Activated T-cell treated with anti-CD3 and anti-CD28 coated beads, Interleukin-2, amount 50 U/mL, for 1 hour (primary cell): ENCODE data around the gene TMCO4.

Source experiments
- DNase-seq: peaks from one replicate; pipeline ENCODE4 v3.0.0-alpha.2; 2020

TMCO4 gene

DNA sequence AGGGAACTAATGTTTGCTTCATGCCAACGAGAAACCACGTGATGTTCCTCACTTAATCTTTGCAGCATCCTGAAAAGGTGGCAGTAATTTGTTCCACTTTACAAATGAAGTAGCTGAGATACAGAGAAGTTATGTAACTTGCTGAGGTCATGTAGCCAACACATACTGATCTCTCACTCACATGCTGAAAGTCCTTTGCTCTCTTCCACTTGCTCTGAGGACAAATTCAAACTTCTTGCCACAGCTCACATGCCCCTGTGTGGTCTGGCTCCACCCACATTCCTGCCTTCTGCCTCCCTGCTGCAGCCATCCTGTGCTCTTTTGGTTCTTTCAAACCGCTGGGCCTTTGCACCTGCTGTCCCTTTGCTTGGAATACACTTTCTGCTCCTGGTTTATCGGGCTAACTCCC lies 55.4 kb downstream of the TMCO4 start:
- no peak for DNase-seq

DNA sequence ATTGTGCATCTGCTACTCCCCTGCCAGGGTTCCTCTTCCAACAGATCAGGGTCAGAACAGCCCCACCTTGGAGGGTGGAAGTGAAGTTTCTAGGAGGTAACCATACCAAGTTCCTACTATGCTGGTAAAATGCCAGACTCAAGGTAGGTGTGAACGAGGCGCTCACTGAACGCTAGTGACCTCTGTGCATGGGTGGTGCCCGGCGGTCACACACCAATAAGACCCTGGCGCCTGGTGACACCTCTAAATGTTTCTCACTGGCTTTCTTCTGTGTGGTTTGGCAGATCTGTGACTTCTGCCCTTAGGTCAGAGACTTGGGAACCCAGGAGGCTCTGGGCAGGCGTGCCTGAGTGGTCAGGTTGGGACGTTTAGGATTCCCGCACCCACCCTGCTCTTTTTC lies 55.9 kb downstream of the TMCO4 start:
- DNase-seq: no peak

GRCh38 chr1:19743180-19743579 lies 56.5 kb downstream of the TMCO4 start:
- DNase-seq: no peak

DNA sequence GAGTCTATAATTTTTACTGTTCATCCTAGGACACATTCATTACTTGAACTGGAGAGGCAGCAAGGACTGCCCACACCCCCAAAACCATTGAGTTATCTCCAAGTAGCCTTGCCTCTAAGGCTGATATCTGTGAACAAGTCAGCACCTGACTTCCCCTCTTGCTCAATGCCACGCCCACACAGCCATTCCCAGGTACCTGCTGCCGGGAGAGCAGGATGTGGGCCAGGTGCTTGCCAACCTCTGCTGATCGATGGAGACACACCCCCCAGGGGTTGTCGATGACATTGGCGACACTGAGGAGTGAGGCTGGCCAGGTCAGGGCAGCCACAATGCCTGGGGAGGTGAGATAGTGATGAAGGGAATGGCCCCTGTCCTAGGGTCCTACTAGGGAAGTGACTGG lies 60.1 kb downstream of the TMCO4 start:
- no peak for DNase-seq

GRCh38 chr1:19738669-19739068 lies 61.0 kb downstream of the TMCO4 start:
- DNase-seq: no peak

DNA sequence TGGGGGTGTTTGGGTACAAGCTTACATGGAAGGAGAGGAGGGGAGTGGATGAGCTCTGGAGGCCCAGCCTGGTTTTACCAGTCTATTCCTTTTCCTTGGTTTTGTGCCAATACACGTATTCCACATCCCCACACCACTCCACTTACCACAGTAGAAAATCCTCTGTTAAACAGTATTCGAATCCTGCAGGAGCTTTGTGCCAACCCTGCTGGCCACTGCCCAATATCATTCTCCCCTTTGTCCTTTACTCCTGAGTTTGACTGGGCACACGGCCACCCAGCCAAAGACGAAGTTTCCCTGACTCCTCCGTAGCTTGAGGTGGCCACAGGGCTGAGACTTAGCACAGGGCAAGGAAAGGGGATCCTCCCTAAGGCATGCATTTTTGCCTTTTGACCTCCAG lies 61.6 kb downstream of the TMCO4 start:
- DNase-seq: no peak

DNA sequence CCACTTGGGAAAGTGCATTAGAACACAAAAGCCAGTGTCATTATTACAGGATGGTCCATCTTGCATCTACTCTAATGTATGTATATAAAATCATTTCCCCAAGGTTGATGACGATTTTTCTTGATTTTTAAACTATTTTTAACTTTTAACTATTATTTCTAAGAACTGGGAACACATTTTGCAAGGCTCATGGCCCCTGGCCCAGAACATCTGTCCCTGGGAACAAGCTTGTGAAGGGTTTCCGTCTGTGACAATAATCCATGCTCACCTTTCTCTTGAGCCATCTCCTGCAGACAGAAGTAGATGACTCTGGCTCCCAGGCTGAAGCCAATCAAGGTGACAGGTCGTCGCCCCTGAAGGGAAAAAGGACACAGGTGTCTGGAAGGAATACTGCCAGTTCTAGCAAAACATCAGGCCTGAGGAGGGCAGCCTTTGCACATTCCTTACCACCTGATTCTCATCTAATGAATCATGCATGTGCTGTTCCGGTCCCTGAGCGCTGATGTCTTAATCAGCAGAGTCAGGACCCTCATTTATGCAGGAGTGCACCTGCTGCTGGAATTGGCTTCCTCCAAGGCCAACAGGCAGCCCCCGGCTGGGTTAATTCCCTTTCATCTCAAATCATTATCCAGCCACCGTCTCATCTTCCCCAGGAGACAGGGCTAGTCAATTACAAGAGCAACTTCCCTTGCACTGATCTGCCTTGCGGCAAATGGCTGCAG lies 62.5 kb downstream of the TMCO4 start:
- no peak for DNase-seq

DNA sequence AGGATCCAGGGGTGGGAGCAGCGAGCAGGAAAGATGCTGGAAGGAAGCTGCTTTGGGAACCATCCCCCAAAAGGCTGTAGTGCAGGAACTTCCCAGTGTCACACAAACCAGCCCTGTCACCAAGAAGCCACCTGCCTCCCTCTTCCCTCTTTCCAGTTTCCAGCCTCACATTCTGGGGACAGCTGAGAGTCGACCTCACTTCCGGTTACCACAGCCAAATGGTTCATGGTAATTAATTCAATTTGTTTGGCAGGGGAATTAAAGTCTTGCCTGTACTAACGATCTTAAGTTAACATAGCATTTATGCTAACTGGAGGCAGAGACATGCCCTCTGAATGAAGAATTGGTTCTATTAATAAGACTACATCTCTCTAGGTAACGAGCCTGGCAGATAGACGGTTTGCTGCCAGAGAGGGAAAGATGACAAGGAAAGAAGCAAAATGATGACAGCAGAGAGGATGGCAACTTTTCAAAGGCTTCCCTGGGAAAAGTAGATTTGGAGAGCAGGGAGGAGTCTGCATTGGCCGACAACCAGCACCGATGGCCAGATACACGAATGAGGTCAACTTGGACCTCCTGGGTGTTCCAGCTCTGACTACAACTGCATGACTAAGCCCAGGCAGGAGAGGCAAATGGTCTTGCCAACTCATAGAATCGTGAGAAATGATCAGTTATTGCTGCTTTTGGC lies 64.1 kb downstream of the TMCO4 start:
- no peak for DNase-seq

GRCh38 chr1:19734472-19734999 lies 65.2 kb downstream of the TMCO4 start:
- DNase-seq: no peak

- no peak for DNase-seq
These were observed 65.7 kb downstream of the TMCO4 start for GRCh38 chr1:19734056-19734455.

DNA sequence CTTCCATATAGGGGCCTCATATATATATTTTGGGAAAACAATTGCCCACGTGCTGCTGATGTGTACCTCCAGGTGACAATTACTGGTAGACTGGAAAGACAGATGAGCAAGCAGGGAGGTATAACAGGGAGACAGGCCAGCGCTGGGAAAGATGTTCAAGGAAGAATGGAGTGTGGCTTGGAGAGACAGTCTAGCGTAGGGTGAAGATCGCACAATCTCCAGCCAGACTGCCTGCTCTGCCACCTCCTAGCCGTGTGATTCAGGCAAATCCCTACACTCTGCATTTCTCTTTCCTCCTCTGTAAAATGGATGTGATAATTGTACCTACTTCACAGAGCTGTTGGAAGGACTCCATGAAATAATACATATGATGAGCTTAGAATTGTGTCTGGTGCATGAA lies 66.1 kb downstream of the TMCO4 start:
- DNase-seq: no peak

DNA sequence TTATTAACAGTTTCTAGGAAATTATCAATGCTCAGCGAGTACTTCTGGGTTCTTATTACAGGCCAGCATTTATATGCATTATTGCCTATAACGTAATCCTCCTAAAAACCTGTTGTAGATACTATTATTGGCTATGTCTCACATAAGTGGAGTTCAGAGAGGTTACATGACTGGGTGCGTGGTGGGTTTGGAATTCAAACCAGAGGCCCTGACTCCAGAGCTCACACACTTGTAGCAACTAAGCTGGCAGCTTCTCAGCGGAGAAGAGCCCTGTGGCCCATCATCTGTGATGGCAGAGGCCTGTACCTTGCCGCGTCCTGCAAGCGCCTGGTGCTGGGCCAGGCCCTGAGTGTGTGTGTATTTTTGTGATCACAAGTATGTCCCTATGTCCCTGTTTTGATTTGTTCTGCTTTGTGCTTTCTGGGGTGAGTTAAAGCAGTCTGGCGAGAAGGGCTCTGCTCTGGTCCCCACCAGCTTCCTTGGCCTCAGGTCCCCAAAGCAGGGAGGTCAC lies 68.3 kb downstream of the TMCO4 start:
- DNase-seq: no peak

- no peak for DNase-seq
These were observed 68.9 kb downstream of the TMCO4 start for GRCh38 chr1:19730793-19731192.

DNA sequence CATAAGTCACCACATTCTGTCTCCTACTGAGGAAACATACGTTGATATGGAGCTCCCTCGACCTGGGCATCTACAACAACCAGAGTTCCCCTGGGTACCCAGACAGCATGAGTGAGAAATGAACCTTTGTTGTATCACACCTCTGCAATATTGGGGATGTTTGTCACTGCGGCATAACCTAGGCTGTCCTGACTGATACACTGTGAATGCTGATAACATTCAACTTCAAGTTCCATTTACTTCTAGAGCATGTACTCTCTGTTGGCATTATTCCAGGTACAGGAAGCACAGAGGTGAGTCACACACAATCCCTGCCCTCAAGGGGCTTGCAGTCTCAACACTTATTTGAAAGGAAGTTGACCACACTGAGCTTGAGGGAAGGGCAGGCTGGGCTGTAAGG lies 69.5 kb downstream of the TMCO4 start:
- DNase-seq: no peak

DNA sequence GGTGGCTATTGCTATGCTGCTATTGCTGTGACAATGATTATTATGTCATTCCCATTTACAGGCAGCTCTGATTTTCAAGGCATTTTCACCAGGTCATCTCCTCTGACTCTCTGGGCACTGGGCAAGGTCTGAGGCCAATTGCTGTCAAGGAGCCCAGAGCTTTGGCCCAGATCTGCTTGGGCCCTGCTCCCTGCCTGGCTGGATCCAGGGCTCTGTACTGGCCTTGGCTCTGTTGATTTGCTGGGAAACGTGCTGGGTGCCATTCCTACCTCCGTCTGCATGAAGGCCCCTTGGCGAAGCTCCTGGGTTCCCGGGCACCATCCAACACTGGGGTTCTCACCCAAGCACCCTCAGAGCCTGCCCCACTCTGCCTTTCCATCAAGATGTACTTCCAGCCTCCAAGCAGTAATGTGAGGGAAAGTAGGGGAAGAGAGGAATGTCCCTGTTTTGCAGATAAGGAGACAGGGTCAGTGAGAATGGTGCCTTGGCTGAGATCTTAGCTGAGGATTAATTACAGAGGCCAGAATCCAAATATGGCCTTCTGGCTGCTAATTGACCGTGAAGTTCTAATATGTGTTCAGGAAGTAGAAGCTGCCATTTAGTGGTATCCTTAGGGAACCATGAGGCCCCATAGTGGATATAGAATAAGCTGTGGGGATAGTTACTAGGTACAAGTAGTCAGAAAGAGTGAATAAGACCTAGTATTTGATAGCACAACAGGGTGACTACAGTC lies 71.1 kb downstream of the TMCO4 start:
- no peak for DNase-seq

GRCh38 chr1:19725606-19726005 lies 74.1 kb downstream of the TMCO4 start:
- no peak for DNase-seq

DNA sequence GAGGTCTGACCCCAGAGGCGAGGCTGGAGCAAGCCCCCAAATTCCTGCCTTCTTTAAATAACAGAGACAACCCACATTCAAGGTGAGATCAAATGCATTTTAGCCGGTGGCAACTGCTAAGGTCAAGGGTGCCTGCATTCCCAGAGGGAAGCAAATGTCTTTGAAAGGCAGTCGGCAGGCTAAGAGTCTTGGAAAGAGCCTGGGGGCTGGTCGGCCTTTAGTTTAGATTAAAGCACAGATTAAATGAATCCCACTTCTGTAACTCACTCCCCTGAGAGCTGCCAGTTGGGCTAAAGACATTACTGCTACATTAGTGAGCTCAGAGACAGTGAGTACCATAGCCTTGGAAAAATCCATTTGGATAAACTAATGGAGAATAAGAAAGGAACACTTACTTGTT lies 75.8 kb downstream of the TMCO4 start:
- no peak for DNase-seq

DNA sequence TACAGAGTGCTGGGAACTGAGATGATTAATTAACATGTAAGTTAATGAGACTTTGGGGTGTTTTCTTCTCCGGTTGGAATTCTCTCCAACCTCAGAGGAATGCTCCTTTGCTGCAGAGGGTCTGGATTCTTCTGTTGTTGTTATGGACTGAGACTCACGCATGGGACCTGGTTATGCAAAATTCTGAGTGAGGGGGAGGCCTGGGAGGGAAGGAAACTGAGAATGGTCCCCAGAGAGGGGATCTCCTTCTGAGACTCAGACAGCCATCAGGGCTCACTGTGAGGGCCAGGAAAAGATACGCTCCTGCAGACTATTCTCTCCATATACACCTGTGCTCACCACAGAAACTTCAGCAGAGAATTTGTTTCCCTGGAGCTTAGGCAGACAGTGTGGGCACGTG lies 78.7 kb downstream of the TMCO4 start:
- no peak for DNase-seq

DNA sequence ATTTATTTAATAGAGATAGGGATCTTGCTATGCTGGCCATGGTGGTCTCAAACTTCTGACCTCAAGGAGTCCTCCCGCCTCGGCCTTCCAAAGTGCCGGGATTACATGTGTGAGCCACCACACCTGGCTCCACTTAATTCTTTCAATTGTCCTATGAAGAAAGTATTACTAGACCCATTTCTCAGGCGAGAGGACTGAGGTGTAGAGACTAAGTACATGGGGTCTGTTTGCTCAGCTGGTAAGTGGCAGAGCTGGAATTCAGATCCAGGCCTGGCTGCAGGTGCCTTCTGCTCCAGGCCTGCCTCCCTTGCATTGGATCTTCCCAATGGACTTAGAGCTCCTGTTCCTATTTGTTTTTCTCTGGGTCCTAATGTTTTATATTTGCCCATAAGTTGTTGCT lies 79.5 kb downstream of the TMCO4 start:
- no peak for DNase-seq

DNA sequence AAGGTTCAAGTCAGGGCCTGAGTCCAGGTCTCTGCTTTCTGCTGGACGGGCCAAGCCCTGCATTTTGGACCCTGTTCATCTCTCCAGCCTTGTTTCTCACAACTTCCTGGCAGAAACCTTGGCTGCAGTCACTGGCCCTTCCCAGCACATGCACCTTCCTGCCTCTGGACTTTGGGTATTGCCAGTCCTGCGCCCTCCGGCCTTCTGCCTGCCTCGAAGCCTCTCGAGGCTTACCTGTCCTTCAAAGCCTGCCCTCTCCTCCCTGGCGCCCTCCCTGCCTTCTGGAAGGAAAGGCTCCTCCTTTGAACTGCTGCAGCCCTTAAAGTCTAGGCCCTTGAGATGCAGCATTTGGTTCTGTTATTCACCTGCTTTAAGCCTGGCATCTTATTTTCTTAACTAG lies 82.2 kb downstream of the TMCO4 start:
- no peak for DNase-seq

DNA sequence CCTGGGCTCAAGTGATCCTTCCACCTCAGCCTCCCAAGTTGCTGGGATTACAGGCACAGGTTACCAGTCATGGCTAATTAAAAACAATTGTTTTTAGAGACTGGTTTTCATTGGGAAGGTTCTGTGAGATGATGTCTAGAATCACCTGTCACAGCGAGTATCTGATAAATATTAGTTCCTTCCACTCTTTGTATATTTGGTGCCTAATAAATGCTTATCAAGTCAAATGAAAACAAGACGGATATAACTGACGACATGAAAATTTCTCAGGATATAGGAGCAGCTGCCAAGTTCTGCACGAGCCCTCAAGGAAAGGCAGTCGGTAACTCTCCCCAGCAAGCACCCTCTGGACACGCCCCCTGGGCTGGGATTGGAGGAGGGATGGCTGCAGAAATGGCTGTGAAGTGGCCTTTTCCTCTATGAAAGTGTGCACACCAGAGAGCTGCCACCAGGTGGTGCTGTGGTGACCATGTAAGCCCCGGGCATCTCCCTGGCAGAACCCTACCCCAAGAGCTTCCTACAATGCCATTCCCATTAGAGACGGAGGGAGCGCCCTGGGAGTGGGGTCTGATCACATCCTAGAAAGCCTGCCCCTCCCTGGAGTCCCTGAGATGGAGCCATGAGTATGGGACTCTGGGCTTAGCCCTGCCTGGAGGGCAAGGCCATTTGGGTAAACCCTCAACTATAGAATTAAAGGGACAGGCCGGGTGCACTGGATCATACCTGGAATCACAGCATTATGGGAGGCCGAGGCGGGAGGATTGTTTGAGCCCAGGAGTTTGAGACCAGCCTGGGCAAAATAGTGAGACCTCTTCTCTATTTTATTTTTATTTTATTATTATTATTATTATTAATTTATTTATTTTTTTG lies 84.1 kb downstream of the TMCO4 start:
- DNase-seq: peak; percentile 82

GRCh38 chr1:19712928-19713327 lies 86.8 kb downstream of the TMCO4 start:
- DNase-seq: no peak
